GM10248 (cell line): ENCODE data around the gene GFOD1.

Experiments used
- CTCF ChIA-PET: fragments of 300-600 bp; sonication (Branson Sonifier 250); formaldehyde crosslinking; extraction: SDS; loops from one replicate; lab custom pipeline; 2021; ENCODE audit warnings: antibody characterized with exemption; lab: Yijun Ruan, JAX
- POLR2A ChIA-PET: fragments of 350-650 bp; sonication (Branson Sonifier 250); formaldehyde crosslinking; extraction: SDS; loops from one replicate; lab custom pipeline; 2020; ENCODE audit warnings: antibody characterized with exemption; lab: Yijun Ruan, JAX
- DNase-seq: peaks from one replicate; pipeline ENCODE4 v3.0.0; 2012; ENCODE audit errors: extremely low spot score
- TF ChIP-seq, protein P1 (sequence below): IDR thresholded peaks from 2 replicates; pipeline ENCODE4 v1.5.1; 2012; ENCODE audit warnings: mild to moderate bottlenecking, low read depth; ENCODE audit errors: extremely low read depth, missing control alignments, control extremely low read depth

GFOD1 gene

DNA sequence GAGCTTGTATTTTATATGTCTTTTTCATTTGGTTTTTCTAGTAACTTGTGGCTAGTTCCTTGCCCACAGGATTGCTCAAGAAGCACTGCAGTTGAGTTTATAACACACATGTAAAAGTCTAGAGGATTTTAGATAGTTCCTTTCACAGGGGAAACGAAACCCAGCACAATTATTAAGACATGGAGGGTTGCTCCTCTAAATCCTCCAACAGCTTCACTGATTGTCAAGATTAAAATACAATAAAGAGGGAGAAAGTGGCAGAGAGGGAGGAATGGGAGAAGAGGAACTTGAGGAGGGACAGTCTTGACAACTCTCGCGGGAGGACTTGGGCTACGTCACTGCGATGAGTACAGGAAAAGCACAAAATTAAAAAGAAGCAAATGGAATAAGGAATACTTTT, 149.4 kb downstream of the GFOD1 start:
- TF ChIP-seq, protein P1, sequence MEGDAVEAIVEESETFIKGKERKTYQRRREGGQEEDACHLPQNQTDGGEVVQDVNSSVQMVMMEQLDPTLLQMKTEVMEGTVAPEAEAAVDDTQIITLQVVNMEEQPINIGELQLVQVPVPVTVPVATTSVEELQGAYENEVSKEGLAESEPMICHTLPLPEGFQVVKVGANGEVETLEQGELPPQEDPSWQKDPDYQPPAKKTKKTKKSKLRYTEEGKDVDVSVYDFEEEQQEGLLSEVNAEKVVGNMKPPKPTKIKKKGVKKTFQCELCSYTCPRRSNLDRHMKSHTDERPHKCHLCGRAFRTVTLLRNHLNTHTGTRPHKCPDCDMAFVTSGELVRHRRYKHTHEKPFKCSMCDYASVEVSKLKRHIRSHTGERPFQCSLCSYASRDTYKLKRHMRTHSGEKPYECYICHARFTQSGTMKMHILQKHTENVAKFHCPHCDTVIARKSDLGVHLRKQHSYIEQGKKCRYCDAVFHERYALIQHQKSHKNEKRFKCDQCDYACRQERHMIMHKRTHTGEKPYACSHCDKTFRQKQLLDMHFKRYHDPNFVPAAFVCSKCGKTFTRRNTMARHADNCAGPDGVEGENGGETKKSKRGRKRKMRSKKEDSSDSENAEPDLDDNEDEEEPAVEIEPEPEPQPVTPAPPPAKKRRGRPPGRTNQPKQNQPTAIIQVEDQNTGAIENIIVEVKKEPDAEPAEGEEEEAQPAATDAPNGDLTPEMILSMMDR = no peak
- DNase-seq = no peak
- ChIA-PET CTCF (interaction anchor here (0.8 to 3.5 kb wide), 23 partner anchors 8 to 277 kb away, joined by 3 to 21 read pairs (median 4); partner anchors contain the start of genes NOL7, SIRT5 and TBC1D7), POLR2A (no interaction called here)

DNA sequence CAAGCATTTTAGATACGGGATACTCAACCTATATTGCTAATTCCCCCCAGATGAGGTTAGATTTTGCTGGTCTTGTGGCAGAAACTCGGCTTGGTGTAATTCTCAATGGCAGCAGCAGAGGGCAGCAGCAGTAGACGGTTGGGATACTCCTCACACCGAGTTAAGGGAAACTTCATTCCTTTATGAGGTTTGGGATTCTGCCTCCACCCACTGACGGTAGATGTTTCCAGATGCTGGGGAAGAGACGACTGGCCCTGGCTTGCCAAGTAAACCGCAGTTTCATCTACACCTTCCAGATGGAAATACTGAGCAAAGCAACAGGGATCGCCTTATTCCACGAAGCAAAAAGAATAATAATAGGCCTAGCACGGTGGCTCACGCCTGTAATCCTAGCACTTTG, 150.8 kb downstream of the GFOD1 start:
- TF ChIP-seq, protein P1 = peak; percentile 88
- CTCF ChIA-PET = interaction anchor here (0.7 to 3.5 kb wide), 12 partner anchors 9 to 205 kb away, joined by 3 to 21 read pairs (median 4); partner anchors contain the start of gene TBC1D7
- peak; percentile 68 for DNase-seq
- POLR2A ChIA-PET = no interaction called here

DNA sequence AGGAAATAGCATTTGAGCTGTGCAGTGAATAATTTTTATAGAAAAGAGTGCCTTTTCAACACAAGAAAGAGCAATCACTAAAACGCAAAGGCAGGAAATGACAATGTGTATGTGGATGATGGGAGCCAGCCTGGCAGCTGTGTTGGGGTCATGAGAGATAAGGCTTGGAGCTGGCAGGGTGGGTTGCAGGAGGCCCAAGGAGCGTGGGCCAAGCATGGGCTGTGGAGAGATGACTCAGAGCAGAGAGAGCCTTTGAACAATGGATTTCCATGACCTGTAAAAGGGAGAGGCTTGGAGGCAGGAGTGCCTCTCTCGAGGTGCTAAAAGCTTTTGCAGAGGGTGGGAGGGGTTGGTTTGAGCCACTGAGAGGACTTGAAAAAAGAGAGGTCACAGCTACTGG, 152.4 kb downstream of the GFOD1 start:
- ChIA-PET CTCF (interaction anchor here (0.8 to 2.4 kb wide), 12 partner anchors 9 to 732 kb away, joined by 3 to 15 read pairs (median 4); partner anchors contain the start of gene SIRT5), POLR2A (no interaction called here)
- DNase-seq = no peak
- TF ChIP-seq, protein P1 = no peak

DNA sequence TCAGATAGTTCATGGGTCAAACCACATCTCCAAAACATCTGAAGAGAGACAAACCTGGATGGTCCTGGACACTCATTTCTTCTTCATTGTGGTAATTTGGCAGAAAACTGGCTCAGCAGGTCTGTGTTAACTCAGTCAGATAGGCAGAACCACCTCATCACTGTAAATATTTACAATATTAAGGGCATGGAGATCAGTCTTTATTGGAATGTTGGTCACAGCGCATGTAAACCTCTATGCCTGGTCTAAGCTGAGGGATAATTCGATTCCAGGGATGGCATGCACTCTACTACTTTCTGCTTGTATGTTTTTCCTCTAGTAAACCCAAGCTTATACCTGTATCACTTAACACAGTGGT, 155.1 kb downstream of the GFOD1 start:
- ChIA-PET POLR2A (no interaction called here), CTCF (interaction anchor here (0.7 to 7.0 kb wide), 17 partner anchors 10 to 421 kb away, joined by 3 to 74 read pairs (median 4); partner anchors contain the start of genes NOL7 and SIRT5)
- TF ChIP-seq, protein P1 = no peak
- no peak for DNase-seq

DNA sequence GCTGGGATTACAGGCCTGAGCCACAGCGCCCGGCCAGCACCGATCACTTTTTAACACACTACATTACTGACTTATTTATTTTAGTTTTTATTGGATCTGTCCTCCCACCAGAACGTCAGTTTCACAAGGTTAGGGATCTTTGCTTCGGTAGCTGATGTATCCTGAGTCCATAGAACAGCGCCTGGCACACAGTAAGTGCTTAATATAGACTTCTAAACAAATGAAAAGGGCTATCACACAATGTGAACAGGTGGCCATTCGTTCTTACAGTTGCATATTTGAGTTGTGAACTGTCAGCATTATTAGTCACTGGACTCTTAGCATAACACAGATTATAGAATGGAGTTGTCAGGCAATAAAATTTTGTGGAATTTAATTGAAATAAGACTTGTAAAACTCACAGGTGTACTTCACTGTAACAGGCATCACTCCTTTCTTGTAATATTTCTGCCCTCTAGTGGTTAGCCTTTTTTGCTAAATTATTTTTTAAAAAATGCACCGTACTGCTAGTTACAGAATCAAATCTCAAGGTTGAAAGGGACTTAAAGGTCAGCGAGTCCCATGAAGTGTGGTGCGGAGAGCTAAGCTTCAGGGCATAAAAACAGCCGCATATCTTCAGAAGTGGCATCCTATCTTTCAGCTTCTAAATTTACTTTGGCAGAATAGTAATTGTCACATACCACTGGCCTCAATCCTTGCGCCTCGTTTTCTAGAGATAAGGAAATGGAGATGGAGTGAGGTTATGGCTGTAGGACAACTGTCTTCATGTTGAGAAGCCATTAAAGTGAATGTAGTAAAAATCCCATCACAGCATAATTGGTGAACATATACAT, 155.7 kb downstream of the GFOD1 start:
- peak; percentile 42 for DNase-seq
- TF ChIP-seq, protein P1 = peak; percentile 50
- CTCF ChIA-PET = interaction anchor here (0.7 to 7.0 kb wide), 32 partner anchors 10 to 735 kb away, joined by 3 to 74 read pairs (median 4); partner anchors contain the start of genes NOL7 and SIRT5
- POLR2A ChIA-PET = interaction anchor here (0.7 kb wide), 1 partner anchor 65 kb away, joined by 10 read pairs; no protein-coding TSS in a partner anchor

DNA sequence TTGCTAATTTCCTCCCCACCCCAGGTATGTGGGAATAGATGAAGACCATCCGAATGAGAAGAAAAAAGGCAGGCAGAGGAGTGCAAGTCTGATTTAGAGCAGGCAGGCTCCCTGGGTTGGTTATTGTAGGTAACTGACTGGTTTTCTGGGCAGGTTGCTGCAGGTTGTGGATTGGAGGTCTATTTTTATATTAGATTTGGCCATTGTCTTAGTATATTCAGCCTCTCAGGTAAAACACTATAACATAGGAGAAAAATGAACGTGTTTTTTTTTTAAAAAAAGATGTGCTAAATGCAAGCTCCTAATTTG, 158.6 kb downstream of the GFOD1 start:
- DNase-seq = no peak
- POLR2A ChIA-PET = interaction anchor here (0.6 to 1.3 kb wide), 2 partner anchors 26 to 135 kb away, joined by 3 to 4 read pairs; no protein-coding TSS in a partner anchor
- TF ChIP-seq, protein P1 = no peak
- CTCF ChIA-PET = interaction anchor here (0.8 to 7.0 kb wide), 14 partner anchors 9 to 738 kb away, joined by 3 to 74 read pairs (median 4); partner anchors contain the start of genes NOL7 and SIRT5
